Stromal cell of bone marrow (primary cell): Measurements from ENCODE around the gene THAP4.

Source experiments
- DNase-seq: peaks from one replicate; pipeline ENCODE4 v3.0.0-alpha.2; 2012; ENCODE audit warnings: low read depth

Gene THAP4

DNA sequence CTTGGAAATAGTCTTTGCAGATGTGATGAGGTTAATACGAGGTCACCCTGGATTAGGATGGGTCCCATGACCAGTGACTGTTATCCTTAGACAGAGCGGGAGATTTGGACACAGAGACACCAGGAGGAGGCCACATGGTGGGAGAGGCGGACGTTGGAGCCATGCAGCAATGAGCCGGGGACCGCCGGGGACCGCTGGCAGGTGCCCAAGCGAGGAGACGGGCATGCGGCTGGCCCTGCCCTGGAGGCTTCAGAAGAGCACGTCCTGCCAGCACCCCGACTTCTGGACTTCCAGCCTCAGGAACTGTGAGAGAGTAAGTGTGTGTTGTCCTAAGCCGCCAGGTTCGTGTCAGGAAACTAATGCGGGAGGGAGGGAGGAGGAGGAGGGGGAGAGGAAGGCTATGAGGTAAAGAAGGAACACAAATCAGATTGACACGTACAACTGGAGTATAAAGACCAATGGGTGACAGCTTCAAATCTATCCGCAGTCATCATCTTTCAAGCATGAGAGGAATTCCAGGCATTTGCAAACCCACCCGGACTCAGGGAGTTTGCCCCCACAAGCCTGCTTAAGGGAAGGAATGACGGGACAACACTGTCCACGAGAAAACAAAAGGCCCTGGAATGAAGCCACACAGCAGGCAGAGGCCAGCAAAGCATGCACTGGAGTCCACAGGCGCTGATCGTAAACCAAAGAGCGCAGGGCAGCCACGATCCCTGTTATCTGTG, 90.0 kb downstream of the THAP4 start:
- peak; percentile 45 for DNase-seq

DNA sequence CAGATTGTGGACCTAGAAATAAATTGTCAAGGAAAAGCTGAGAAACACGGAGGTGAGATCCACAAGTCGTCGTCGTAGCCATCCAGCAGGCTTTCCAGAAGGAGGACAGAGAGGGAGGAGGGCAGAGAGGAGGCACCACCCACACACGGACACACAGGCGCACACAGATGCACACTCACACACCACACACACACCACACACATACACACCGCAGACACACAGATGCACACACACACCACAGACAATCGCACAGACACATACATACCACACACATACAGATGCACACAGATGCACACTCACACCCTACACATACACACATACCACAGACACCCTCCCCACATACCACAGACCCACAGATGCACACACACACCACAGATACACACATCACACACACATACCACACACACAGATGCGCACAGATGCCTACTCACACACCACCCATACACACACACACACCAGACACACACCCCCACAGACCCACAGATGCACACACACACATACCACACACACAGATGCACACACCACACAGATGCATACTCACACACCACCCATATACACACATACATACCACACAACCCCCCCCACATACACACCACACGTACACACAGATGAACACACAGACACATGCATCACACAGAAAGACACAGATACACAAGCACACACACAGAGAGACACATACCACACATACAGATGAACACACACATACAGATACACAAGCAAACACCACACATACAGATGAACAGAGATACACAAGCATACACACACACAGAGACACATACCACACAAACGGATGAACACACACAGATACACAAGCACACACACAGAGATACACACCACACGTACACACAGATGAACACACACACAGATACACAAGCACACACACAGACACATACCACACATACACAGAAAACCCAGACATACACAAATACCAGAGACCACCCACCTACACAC, 91.2 kb downstream of the THAP4 start:
- no peak for DNase-seq

DNA sequence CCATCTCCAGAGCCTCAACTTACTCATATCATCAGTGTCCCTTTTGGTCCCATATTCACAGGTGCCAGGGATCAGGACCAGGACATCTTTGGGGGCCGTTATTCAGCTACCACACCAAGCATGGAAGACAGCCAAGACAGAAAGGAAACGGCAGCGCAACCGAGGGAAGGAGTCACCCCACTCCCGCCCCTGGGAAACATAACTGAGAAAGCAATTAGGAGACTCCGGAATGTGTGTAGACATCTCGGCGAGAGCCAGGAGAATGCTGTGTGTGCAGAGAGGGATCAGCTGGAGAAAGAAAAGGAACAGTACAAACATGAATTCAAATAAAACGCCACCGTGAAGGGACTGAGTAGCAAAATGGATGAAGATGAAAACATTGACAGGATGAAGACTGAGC, 91.9 kb downstream of the THAP4 start:
- DNase-seq: no peak

DNA sequence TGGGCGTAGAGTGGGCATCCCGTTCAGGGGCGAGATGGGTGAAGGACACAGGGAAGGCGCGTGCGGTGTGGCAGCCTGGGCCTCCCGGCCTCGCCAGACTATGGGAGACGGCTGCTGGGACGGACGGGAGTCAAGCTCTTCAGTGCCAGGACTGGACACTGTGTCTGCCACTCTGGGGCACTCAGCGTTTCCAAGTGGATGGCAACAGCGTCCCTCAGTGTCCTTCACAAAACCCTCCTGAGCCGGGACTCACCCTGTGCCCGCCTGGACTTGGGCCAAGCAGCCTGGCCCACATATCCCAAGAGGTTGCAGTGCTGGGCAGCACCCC, 94.7 kb downstream of the THAP4 start:
- DNase-seq: no peak

DNA sequence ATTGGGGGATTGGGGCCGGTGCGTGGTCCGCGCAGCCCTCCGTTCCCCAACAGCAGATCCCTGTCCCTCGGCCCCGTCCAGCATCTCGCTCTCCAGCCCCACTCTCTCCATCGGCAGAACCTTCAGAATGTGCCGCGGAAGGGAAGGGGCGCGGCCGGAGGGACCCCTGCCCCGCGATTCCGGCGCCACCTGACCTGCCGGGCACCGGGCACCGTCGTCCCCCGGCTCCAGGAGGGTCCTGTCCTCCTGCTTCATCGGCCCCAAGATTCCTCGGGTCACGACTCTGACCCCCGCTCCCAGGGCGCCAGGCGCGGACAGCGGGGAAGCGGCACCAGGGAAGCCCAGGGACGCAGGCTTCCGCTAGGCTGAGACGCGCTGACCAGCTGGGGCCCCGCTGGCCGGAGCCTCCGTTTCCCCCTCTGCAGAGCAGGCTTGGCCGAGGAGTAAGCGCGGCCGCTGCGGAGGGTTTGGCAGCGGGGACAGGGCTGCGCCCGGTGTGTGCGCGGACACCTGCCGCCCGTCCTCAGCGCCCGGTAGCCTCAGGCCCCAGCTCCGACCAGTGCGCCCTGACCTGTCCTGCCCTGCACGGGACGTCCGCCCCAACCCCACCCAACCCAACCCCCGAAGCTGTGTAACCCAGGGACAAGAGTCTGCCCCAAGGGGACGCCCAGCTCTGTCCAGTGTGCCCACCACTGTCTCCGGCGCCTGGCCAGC, 95.2 kb downstream of the THAP4 start:
- no peak for DNase-seq

DNA sequence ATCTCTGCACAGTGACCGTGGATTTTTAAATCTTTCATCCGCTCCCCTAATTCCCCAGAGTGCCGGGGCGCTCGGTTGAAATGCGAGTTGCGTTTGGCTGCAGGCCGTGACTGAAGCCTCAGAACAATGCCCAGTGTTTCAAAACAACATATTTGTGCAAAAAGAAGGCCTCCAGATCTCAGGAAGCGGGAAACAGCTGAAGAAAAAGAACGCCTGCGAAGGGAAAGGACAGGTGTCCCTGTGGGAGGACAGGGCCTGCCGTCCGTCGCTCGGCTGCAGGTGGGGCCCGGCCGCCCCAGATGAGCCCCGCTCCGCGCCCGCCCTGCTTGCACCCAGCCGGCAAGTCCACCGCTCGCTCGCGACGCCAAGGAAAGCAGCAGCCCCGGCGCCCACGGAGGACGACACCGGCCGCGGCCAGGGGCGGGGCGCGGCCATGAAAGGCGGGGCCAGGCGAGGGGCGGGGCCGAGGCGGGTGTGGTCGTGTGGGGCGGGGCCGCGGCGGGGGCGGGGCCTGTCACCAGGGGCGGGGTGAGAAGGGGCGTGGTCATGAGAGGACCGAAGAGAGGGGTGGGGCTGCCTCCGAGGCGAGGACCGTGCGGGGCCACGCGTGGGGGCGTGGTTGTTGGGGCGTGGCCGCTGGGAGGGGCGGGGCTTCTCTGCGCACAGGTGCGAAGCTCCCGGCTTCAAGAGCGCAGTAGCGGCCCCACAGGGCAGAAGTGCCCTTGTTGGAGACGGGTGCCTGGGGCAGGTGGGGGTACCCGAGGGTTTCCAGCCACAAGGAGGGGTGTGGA, 96.0 kb downstream of the THAP4 start:
- no peak for DNase-seq

DNA sequence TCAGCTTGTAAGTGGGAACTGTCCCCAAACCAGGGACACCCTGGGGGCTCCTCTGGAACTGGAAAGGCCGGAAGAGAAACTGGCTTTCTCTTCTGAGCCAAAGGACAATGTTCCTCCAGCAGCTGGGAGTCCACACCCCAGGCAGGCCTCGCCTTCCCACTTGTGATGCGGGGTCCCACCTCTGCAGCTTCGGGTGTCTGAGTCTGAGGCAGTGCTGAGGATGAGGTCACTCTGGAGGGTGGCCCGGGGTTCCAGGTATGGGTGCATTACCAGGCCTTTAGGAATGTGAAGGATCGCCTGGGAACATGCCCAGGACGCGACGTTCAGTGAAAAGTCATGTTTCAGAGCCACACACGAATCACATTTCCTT, 96.6 kb downstream of the THAP4 start:
- no peak for DNase-seq

DNA sequence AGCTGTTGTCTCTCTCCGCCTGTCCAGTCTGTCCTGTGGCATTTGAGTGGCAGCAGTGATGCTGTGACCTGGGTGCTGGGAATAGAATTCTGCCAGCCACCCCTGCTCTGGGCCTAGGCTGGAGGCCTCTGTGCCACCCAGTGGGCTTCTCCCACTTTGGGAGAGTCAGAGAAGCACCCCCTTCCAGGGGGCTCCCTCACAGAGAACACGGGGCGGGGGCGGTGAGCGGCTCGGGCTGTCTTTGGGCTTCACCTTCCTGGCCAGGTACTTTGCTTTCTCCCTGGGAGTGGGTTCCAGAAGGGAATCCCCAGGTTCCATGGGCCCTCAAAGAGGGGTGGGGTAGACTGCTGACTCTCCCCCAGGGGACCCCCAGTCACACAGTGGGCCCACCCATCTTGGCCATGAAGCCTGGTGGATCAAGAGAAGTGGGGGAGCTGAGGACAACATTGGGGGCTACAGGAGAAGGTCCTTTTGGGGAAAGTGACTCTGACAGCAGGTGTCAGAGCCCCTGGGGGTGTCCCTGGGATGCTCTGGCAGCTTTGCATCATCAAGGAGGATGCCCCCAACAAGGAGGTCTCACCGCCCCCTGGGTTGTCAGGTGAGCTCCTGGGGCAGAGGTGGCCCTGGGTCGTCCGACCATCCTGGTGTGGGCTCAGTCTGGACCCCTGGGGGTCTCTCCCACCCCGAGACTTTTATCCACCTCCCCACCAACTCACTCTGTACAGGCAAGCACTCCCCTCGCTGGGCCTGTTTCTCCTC, 97.2 kb downstream of the THAP4 start:
- DNase-seq: no peak

DNA sequence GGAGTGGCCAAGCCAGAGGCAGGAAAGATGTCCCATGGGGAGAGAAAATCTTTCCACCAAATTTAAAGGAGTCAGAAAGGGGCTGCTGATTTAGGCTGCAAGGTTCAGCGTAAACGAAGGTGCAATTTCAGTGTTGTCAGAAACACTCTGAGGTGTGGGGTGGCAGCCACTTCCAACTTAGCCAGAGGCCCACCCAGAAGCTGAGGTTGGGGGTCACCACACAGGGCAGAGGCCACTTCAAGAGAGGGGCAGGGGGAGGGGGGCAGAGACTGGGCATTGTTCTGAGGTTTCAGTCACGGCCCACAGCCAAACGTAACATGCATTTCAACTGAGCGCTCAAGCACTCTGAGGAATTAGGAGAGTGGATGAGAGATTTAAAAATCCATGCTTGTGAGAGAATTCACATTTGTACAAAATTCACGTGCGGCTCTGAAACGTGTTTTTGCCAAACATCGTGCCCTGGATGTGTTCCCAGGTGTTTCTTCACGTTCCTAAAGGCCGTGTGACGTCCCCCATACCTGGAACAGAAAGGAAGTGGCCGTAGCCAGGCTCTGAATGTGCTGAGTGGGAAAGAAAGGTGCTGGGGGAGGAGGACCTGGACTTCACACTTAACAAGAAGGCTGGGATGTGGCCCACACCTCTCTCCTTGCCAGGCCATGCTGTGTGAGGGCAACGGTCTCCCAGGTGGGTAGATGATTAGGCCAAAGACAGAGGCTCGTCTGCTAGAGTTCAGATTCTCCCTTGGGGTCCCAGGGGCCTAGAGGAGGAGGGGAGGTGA, 97.9 kb downstream of the THAP4 start:
- no peak for DNase-seq

DNA sequence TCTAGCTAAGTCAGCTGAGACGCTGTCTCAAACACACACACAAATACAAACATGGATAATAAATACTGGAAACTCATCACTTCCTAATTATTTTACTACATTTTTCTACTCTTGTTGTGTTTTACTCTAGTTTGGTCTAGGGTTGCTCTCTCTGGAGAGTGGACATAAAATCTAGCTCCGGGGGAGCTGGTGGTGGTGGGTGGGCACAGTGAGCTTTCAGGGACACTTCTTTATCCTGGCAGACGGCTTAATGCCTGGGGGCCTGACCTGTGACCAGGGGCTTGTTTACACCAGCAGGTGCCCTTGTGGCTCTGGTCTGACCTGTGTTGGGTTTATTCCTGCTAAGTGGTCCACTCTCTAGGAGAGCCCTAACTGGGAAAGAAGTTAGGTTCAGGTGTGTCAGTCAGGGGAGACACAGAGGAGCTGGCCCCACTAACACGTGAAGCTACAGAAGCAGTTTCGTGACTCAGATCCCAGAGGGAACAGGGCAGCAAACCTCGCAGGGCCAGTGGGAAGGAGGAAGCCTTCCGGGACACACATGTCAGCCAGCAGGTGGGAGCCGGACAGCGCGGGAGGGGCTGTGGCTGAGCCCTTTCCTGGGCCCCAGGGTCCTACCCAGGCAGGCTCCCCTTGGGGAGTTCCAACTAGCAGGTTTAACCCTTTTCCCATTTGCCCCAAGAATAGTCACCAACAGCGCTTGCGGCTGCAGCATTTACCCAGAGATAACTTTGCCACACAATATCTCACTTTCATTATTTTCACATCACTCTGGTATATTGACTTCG, 100.9 kb downstream of the THAP4 start:
- no peak for DNase-seq

DNA sequence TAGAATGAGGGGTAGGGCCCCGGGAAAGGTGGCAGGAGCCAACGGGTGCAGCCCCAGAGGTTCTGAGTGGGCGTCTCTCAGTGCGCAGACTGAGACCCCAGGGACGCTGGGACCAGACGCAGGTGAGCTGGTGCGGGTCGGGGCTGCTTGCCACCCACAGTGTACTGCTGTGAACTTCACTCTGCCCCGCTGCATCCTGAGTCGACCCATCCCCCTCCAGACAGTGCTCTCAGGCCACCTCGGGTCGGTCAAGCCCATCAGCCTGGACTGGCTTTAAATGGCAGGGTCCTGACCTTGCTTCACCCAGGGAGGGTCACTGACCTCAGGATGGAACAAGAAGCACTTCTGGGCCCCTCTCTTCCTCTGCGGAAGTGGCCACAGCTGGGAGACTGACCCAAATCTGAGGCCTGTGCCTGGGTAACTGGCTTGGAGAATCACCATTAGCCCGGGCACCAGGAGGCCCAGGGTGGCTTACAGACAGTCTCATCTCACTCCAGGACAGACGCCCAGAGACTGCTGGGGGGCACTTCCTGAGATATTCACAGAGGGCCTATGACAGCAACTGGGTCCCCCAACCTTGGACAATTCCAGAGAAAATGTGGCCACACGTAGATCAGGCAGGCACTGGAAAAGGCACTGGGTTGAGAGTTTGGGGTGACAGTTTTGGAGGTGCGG, 102.1 kb downstream of the THAP4 start:
- DNase-seq: no peak
